ENCODE data around the gene XXYLT1.

GRCh38 chr3:195183071-195183776 is 87.7 kb downstream of the XXYLT1 start:
- TF ChIP-seq CTCF (IDR thresholded peaks at IDR 0.05 in 2 of 3, conservative IDR thresholded peaks at IDR 0.05 in 1 of 3; ENCODE audit: borderline replicate concordance in 1 of 3, insufficient read depth in 1 of 3, low read depth in 2 of 3, low read length in 2 of 3) (no peak), ATF3 (IDR thresholded peaks at IDR 0.05) (no peak), POLR2AphosphoS5 (IDR thresholded peaks at IDR 0.05; ENCODE audit: low read depth, low read length) (no peak), EGR1 (IDR thresholded peaks at IDR 0.05; ENCODE audit: low read depth) (no peak), FOSL1 (IDR thresholded peaks at IDR 0.05; ENCODE audit: low read depth) (no peak), POLR2A (IDR thresholded peaks at IDR 0.05; ENCODE audit: borderline replicate concordance, extremely low read depth, insufficient read depth, insufficient read length) (no peak), EZH2 (IDR thresholded peaks at IDR 0.05) (no peak), RAD21 (IDR thresholded peaks at IDR 0.05; ENCODE audit: low read depth) (no peak)
- TF ChIP-seq, protein P1, sequence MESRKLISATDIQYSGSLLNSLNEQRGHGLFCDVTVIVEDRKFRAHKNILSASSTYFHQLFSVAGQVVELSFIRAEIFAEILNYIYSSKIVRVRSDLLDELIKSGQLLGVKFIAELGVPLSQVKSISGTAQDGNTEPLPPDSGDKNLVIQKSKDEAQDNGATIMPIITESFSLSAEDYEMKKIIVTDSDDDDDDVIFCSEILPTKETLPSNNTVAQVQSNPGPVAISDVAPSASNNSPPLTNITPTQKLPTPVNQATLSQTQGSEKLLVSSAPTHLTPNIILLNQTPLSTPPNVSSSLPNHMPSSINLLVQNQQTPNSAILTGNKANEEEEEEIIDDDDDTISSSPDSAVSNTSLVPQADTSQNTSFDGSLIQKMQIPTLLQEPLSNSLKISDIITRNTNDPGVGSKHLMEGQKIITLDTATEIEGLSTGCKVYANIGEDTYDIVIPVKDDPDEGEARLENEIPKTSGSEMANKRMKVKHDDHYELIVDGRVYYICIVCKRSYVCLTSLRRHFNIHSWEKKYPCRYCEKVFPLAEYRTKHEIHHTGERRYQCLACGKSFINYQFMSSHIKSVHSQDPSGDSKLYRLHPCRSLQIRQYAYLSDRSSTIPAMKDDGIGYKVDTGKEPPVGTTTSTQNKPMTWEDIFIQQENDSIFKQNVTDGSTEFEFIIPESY (IDR thresholded peaks at IDR 0.05; ENCODE audit: extremely low read depth, insufficient replicate concordance, low read length) = no peak

All from HCT116 (cell line).